Ascending aorta (tissue), 2 donors: Measurements from ENCODE around the gene TBCE. TPM values are rescaled to one million over a fixed set of nuclear protein-coding genes. Genes with fewer than 3 reads are reported as not detected.

ENCODE experiments used
- DNase-seq, 2 donors: peaks; one replicate each; pipeline ENCODE4 v3.0.0-alpha.2; 2019; ENCODE audit warnings: low spot score in 2 of 2
- H3K27ac ChIP-seq, 2 donors: fragments of 200-600 bp; sonication (generic); one replicate each; pipeline ENCODE4 v1.5.1; 2016 to 2017; ENCODE audit warnings: mild to moderate bottlenecking in 1 of 2
- H3K27me3 ChIP-seq: fragments of 200-600 bp; sonication (generic); one replicate; pipeline ENCODE4 v1.5.1; 2017
- H3K36me3 ChIP-seq, 2 donors: fragments of 200-600 bp; sonication (generic); one replicate each; pipeline ENCODE4 v1.5.1; 2016
- H3K4me1 ChIP-seq, 2 donors: fragments of 200-600 bp; sonication (generic); one replicate each; pipeline ENCODE4 v1.5.1; 2016 to 2017; ENCODE audit warnings: mild to moderate bottlenecking in 1 of 2
- H3K4me3 ChIP-seq, 2 donors: fragments of 200-600 bp; sonication (generic); one replicate each; pipeline ENCODE4 v1.5.1; 2016 to 2017; ENCODE audit warnings: mild to moderate bottlenecking in 1 of 2
- H3K9me3 ChIP-seq, 2 donors: fragments of 200-600 bp; sonication (generic); one replicate each; pipeline ENCODE4 v1.5.1; 2016
- intact Hi-C: fragments of 100-400 bp; cut with DNase I; formaldehyde crosslinking; loops from one replicate; pipeline ENCODE4 v1.15.1; 2023
- total RNA-seq: library from RNA; depleted of rRNA; stranded (reverse); fragments of >200 nt; gene quantifications from one replicate; pipeline ENCODE4 v1.1.0, GENCODE V29; 2016
- TF ChIP-seq, protein P1 (sequence below), 3 experiments: fragments of 200-600 bp in 2 of 3; fragments of 450-650 bp in 1 of 3; sonication (generic) in 2 of 3; IDR thresholded peaks; one replicate each; pipeline ENCODE4 v1.5.1; 2016 to 2019; ENCODE audit warnings: antibody characterized with exemption in 3 of 3, mild to moderate bottlenecking in 1 of 3, moderate library complexity in 1 of 3

Gene TBCE
- total RNA-seq, 1 donor from 2014 or later: 67.8 TPM

DNA sequence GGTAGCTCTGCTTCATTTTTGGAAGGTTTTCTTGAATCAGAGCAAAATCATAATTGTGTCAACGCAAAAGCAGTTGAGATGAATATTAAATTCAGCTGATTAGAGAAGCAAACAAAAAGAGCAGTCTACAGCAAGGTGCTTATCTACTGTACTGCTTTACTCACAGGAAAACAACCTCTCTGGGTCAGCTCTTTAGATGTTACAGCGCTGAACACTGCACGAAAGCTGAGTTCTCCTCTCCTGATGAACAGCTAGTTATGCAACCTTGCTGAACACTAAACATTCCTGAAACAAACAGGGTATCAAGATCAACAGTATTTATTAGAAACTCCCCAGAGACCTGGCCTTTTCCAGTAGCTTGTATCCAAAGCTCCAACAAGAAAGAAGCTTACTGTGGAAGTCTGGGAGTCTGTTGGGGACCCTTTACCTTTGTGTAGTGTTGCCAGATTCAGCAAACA is 41.3 kb downstream of the TBCE start:
- DNase-seq: no peak
- no peaks in the 10 kb centered on the region for H3K9me3 ChIP-seq
- H3K4me1 ChIP-seq: no peaks in the 10 kb centered on the region
- no peak overlapping the region for H3K27ac ChIP-seq
- TF ChIP-seq, protein P1, sequence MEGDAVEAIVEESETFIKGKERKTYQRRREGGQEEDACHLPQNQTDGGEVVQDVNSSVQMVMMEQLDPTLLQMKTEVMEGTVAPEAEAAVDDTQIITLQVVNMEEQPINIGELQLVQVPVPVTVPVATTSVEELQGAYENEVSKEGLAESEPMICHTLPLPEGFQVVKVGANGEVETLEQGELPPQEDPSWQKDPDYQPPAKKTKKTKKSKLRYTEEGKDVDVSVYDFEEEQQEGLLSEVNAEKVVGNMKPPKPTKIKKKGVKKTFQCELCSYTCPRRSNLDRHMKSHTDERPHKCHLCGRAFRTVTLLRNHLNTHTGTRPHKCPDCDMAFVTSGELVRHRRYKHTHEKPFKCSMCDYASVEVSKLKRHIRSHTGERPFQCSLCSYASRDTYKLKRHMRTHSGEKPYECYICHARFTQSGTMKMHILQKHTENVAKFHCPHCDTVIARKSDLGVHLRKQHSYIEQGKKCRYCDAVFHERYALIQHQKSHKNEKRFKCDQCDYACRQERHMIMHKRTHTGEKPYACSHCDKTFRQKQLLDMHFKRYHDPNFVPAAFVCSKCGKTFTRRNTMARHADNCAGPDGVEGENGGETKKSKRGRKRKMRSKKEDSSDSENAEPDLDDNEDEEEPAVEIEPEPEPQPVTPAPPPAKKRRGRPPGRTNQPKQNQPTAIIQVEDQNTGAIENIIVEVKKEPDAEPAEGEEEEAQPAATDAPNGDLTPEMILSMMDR (IDR thresholded peaks at IDR 0.05): no peak
- intact Hi-C loops: no loop called here
- no peaks in the 10 kb centered on the region for H3K27me3 ChIP-seq
- no peak overlapping the region for H3K4me3 ChIP-seq
- H3K36me3 ChIP-seq: no peaks in the 10 kb centered on the region

DNA sequence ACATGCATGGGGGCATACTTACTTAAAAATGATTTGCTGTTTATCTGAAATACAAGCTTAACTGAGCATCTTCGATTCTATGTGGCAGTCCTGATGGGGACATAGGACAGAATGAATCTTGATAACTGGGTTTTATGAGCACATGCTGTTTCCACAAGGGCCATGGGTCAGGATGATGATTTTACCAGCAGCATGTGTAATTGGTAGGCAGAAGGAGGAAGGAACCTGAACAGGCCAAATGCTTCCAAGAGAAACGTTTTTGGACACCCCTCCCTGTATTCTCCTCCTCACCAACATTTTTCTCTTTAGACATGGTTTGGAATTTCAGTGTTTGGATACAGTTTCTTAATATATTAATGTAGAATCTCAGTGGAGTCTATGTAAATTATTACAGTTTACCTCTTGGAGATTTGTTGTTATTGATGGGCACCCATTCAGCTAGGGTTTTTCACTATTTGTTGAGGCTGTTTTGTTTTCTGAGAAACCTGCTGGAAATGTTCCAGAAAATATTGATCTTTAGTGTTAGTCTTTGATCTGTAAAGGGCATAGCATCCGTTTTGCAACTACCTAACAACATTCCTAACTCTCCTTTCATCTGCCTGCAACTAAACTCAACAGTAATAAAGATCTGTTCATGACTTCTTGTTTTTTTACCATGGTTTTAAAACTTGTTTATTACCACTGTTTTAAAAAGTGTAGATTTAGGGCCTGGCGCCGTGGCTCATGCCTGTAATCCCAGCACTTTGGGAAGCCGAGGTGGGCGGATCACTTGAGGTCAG is 42.0 kb downstream of the TBCE start:
- H3K36me3 ChIP-seq: no peaks in the 10 kb centered on the region
- H3K9me3 ChIP-seq: no peaks in the 10 kb centered on the region
- H3K27me3 ChIP-seq: no peaks in the 10 kb centered on the region
- no peak overlapping the region for H3K4me3 ChIP-seq
- H3K4me1 ChIP-seq: no peaks in the 10 kb centered on the region
- TF ChIP-seq, protein P1 (IDR thresholded peaks at IDR 0.05): no peak
- intact Hi-C loops: no loop called here
- no peak overlapping the region for H3K27ac ChIP-seq
- DNase-seq: no peak

DNA sequence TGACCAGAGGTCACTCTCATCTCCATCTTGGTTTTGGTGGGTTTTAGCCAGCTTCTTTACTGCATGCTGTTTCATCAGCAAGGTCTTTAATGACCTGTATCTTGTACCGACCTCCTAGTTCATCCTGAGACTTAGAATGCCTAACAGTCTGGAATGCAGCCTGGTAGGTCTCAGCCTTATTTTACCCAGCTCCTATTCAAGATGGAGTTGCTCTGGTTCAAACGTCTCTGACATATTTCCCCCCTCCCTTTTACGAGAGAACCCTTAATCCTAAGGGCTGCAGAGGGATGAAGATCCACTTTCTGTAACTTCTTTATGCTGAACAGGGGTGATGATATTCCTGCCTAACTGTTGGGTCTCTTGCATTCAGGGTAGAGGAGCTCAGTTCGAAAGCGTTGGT is 43.2 kb downstream of the TBCE start:
- no peaks in the 10 kb centered on the region for H3K36me3 ChIP-seq
- H3K4me1 ChIP-seq: no peaks in the 10 kb centered on the region
- H3K4me3 ChIP-seq: no peak overlapping the region
- DNase-seq: no peak
- no peaks in the 10 kb centered on the region for H3K27me3 ChIP-seq
- intact Hi-C loops: loop anchor here (10.0 kb wide), 1 partner anchor 926 kb away; no protein-coding TSS in a partner anchor
- no peaks in the 10 kb centered on the region for H3K9me3 ChIP-seq
- H3K27ac ChIP-seq: no peak overlapping the region
- TF ChIP-seq, protein P1 (IDR thresholded peaks at IDR 0.05): no peak

DNA sequence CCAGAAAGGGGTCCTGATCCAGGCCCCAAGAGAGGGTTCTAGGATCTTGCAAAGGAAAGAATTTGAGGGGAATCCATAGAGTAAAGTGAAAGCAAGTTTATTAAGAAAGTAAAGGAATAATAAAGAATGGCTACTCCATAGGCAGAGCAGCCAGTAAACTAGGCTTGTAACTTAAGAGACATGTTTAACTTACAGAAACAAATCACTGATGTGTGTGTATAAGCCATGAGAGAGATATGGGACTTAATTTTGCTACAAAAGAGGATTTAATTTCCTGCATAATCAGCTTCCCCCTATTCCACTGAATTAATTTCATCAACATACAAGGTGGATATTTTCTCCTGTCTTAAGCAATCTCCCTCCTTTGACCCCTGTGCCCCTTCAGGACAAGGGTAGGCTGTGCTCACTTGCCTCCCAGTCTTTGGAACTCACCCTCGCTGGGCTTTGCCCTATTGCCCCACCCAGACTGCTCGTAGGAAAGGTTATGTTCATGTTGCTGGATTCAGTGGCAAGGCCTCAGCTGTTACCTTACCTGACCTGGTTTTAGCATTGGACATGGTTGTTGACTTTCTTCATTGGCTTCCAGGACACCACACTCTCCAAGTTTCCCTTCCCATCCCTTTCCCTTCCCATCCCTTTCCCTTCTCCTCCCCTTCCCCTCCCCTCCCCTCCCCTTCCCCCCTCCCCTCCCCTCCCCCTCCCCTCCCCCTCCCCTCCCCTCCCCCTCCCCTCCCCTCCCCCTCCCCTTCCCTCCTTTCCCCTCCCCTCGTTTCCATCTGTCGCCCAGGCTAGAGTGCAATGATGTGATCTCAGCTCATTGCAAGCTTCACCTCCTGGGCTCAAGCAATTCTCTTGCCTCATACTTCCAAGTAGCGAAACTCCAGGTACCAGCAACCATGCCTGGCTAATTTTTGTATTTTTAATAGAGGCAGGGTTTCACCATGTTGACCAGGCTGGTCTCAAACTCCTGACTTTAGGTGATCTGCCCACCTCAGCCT is 44.6 kb downstream of the TBCE start:
- DNase-seq: no peak

More for the DNA sequence above, 44.6 kb downstream of the TBCE start:
- Histone ChIP-seq H3K9me3 (no peaks in the 10 kb centered on the region), H3K27ac (no peak overlapping the region), H3K4me1 (peaks cover under 1 to 2% of the 10 kb centered on the region in 2 donors), H3K27me3 (no peaks in the 10 kb centered on the region), H3K4me3 (no peak overlapping the region), H3K36me3 (no peaks in the 10 kb centered on the region)
- TF ChIP-seq, protein P1 (IDR thresholded peaks at IDR 0.05): no peak
- intact Hi-C loops: loop anchor here (10.0 kb wide), 1 partner anchor 927 kb away; no protein-coding TSS in a partner anchor
